Fibroblast of lung (primary cell): Measurements from ENCODE around the gene GIMAP8. TPM values are rescaled to one million over a fixed set of nuclear protein-coding genes. Genes with fewer than 3 reads are reported as not detected.

Experiments
- DNase-seq, 2 donors: peaks; one replicate each; pipeline versions ENCODE4 v3.0.0 to v3.0.0-alpha.2; 2010; ENCODE audit warnings: low read depth in 2 of 2
- H2AFZ ChIP-seq: 2 replicates; pipeline ENCODE4 v1.5.1; 2012; ENCODE audit warnings: low read length, control low read depth, inconsistent platforms
- H3K27ac ChIP-seq: 2 replicates; pipeline ENCODE4 v1.5.1; 2011; ENCODE audit warnings: low read length, control low read depth; ENCODE audit not compliant: insufficient read depth
- H3K27me3 ChIP-seq: 2 replicates; pipeline ENCODE4 v1.5.1; 2011; ENCODE audit warnings: mild to moderate bottlenecking, low read length; ENCODE audit not compliant: control insufficient read depth, insufficient read depth
- H3K36me3 ChIP-seq: 2 replicates; pipeline ENCODE4 v1.5.1; 2011; ENCODE audit warnings: low read length; ENCODE audit not compliant: control insufficient read depth, insufficient read depth
- H3K4me1 ChIP-seq: 2 replicates; pipeline ENCODE4 v1.5.1; 2011; ENCODE audit warnings: low read length; ENCODE audit not compliant: control insufficient read depth, insufficient read depth; ENCODE audit errors: extremely low read depth
- H3K4me2 ChIP-seq: 2 replicates; pipeline ENCODE4 v1.5.1; 2011; ENCODE audit warnings: low read length, control low read depth; ENCODE audit not compliant: insufficient read depth; ENCODE audit errors: extremely low read depth
- H3K4me3 ChIP-seq, 4 experiments: fragments of 200-600 bp in 1 of 4; sonication (generic) in 1 of 4; replicated peaks in 1 of 4; 2 replicates each; pipeline ENCODE4 v1.5.1; 2011 to 2016; ENCODE audit warnings: low read length in 4 of 4, low read depth in 3 of 4, mild to moderate bottlenecking in 3 of 4, control low read depth in 2 of 4, inconsistent platforms in 1 of 4, mixed read lengths in 1 of 4; ENCODE audit not compliant: insufficient read depth in 1 of 4; ENCODE audit errors: control extremely low read depth in 1 of 4
- H3K79me2 ChIP-seq: 2 replicates; pipeline ENCODE4 v1.5.1; 2012; ENCODE audit warnings: mild to moderate bottlenecking, low read length, inconsistent platforms; ENCODE audit not compliant: control insufficient read depth, insufficient read depth
- H3K9ac ChIP-seq: 2 replicates; pipeline ENCODE4 v1.5.1; 2011; ENCODE audit warnings: mild to moderate bottlenecking, low read length, control low read depth; ENCODE audit not compliant: insufficient read depth
- H3K9me3 ChIP-seq: 2 replicates; pipeline ENCODE4 v1.5.1; 2012; ENCODE audit warnings: low read depth, low read length; ENCODE audit not compliant: control insufficient read depth, insufficient read depth
- H4K20me1 ChIP-seq: 2 replicates; pipeline ENCODE4 v1.5.1; 2011; ENCODE audit warnings: low read length; ENCODE audit not compliant: control insufficient read depth, insufficient read depth; ENCODE audit errors: extremely low read depth
- EZH2 ChIP-seq: IDR thresholded peaks from 2 replicates; pipeline ENCODE4 v1.5.1; 2012; ENCODE audit warnings: low read length, control low read depth, mild to moderate bottlenecking; ENCODE audit errors: missing control alignments
- polyA plus RNA-seq, 2 donors: library from polyadenylated mRNA; depleted of rRNA in 1 of 2; stranded (reverse) in 1 of 2; unstranded in 1 of 2; fragments of >200 nt; gene quantifications; 2 replicates each; pipeline ENCODE4 v1.2.1, GENCODE V29; 2011 to 2012; ENCODE audit warnings: missing spikeins in 1 of 2
- total RNA-seq: library from RNA; depleted of rRNA; stranded (reverse); fragments of >200 nt; gene quantifications from 2 replicates; pipeline ENCODE4 v1.2.1, GENCODE V29; 2014
- TF ChIP-seq, protein P1 (sequence below), 2 donors: IDR thresholded peaks in 1 of 2; conservative IDR thresholded peaks in 1 of 2; 1 replicate in 1 of 2; 2 replicates in 1 of 2; pipeline ENCODE4 v1.5.1; 2011 to 2012; ENCODE audit warnings: low read length in 2 of 2, control low read depth in 1 of 2, inconsistent platforms in 1 of 2, low read depth in 1 of 2, mild to moderate bottlenecking in 1 of 2

The GIMAP8 gene
- total and polyA plus RNA-seq, 2 donors (not counting 1 experiment from before 2014, with no cell fraction given) = under 0.01 TPM; not detected in 1

DNA sequence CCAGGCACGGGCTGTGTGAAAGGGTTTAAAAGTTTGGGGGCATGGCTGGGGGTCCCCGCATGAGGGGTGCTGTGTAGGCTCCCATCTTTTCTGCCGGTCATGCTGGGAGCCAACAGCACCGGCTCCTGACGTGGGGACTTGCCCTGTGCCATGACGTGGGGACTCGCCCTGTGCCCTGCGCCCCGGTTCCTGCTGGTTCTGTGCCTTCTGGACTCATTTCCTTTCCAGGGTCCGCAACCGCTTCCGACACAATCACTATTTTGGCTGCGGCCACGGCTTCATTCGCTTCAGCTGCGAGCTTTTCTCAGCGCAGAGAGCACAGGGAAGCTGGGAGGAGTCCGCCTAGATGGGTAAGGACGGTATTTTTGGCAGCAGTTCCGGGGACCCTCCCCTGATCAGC lies 7.6 kb upstream of the GIMAP8 start:
- no peaks in the 10 kb centered on the region for H3K79me2 ChIP-seq
- no peaks in the 10 kb centered on the region for H3K9me3 ChIP-seq
- H3K4me1 ChIP-seq = no peaks in the 10 kb centered on the region
- no peaks in the 10 kb centered on the region for H3K36me3 ChIP-seq
- no peak overlapping the region for H3K27ac ChIP-seq
- TF ChIP-seq EZH2 = no peak
- TF ChIP-seq, protein P1, sequence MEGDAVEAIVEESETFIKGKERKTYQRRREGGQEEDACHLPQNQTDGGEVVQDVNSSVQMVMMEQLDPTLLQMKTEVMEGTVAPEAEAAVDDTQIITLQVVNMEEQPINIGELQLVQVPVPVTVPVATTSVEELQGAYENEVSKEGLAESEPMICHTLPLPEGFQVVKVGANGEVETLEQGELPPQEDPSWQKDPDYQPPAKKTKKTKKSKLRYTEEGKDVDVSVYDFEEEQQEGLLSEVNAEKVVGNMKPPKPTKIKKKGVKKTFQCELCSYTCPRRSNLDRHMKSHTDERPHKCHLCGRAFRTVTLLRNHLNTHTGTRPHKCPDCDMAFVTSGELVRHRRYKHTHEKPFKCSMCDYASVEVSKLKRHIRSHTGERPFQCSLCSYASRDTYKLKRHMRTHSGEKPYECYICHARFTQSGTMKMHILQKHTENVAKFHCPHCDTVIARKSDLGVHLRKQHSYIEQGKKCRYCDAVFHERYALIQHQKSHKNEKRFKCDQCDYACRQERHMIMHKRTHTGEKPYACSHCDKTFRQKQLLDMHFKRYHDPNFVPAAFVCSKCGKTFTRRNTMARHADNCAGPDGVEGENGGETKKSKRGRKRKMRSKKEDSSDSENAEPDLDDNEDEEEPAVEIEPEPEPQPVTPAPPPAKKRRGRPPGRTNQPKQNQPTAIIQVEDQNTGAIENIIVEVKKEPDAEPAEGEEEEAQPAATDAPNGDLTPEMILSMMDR (conservative IDR thresholded peaks at IDR 0.05 in 1 of 2, IDR thresholded peaks at IDR 0.05 in 1 of 2; ENCODE audit: low read depth in 1 of 2, low read length in 2 of 2) = no peak
- no peaks in the 10 kb centered on the region for H3K27me3 ChIP-seq
- no peak overlapping the region for H3K9ac ChIP-seq
- H3K4me3 ChIP-seq = no peak overlapping the region
- no peak for DNase-seq
- no peak overlapping the region for H3K4me2 ChIP-seq
- H2AFZ ChIP-seq = no peak overlapping the region
- H4K20me1 ChIP-seq = no peaks in the 10 kb centered on the region

DNA sequence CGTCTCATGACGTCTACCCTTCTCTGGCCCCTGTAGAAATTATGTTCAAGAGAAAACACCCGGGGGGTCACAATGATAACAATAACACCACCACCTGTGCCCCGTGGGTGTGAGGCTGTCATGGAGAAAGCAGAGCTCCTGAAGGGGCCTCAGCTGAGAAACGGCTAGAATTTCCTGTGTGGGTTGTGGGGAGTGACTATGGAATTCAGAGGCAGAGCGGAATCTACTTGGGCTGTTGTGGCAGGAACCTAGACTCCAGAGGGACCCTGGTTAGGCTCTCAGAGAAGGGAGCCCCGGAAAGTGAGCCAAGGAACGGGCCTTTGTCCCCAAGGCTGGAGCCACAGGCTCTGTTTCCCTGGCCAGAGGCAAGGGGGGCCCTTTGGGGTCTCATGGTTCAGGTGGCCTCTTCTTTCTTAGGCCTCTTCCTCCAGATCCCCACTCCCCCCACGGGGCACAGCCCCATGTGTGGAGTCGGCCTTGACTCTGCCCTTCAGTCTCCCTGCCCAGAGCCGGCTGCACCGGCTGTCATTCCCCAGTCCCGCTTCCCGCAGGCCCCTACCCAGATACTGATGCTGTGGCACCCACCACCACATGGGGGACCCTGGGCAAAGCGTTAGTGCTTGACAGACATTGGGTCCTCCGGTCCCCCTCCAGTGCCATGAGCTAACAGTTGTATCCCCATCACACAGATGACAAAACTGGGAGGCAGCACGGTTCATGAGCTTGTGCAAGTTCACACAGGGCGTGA lies 6.5 kb upstream of the GIMAP8 start:
- no peaks in the 10 kb centered on the region for H3K27me3 ChIP-seq
- peak in 1 of 2 donors; percentile 23 for DNase-seq
- no peak overlapping the region for H2AFZ ChIP-seq
- H3K36me3 ChIP-seq = no peaks in the 10 kb centered on the region
- TF ChIP-seq EZH2 = no peak
- TF ChIP-seq, protein P1 (conservative IDR thresholded peaks at IDR 0.05 in 1 of 2, IDR thresholded peaks at IDR 0.05 in 1 of 2; ENCODE audit: low read depth in 1 of 2, low read length in 2 of 2) = no peak
- H3K27ac ChIP-seq = no peak overlapping the region
- no peaks in the 10 kb centered on the region for H3K4me1 ChIP-seq
- no peak overlapping the region for H3K4me3 ChIP-seq
- H3K79me2 ChIP-seq = no peaks in the 10 kb centered on the region
- no peak overlapping the region for H3K4me2 ChIP-seq
- H3K9ac ChIP-seq = no peak overlapping the region
- H3K9me3 ChIP-seq = no peaks in the 10 kb centered on the region
- no peaks in the 10 kb centered on the region for H4K20me1 ChIP-seq

DNA sequence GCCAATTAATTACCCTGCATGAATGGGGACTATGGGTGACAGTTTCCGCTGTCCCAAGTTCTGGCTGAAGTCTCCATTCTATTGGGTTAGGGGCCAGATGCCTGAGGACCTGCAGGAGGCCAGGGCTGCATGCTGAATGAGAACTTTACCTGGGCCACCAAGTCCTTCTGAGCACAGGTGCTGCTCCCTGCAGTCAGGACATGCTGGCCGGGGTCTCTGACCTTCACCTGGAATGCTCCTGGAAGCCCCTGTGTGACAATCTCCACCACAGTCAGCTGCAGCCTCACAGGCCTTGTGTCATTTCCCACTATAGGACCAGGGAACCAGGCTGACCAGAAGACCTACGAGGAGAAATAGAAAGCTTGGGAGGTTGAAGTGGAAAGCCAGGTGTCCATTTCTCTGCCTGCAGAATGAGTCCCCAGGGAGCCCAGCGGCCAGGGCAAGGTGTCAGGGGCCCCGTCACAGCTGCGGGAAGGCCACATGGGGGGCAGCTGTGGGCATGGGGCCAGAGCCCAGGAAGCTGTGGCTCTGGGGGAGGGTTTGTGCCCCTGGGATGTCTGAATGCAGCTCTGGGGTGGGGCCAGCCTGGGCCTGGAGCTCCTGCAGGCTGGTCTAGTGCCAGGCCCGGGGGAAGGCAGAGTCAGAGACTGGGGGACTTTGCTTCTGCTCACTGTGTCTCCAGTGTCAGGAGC lies 5.6 kb upstream of the GIMAP8 start:
- DNase-seq = no peak
- Histone ChIP-seq H3K4me1 (no peaks in the 10 kb centered on the region), H3K27me3 (no peaks in the 10 kb centered on the region), H3K36me3 (no peaks in the 10 kb centered on the region), H3K9ac (no peak overlapping the region), H3K4me2 (no peak overlapping the region), H2AFZ (no peak overlapping the region), H3K27ac (no peak overlapping the region), H4K20me1 (no peaks in the 10 kb centered on the region), H3K79me2 (no peaks in the 10 kb centered on the region), H3K9me3 (no peaks in the 10 kb centered on the region), H3K4me3 (no peak overlapping the region)
- TF ChIP-seq, protein P1 (conservative IDR thresholded peaks at IDR 0.05 in 1 of 2, IDR thresholded peaks at IDR 0.05 in 1 of 2; ENCODE audit: low read depth in 1 of 2, low read length in 2 of 2) = no peak
- no peak for TF ChIP-seq EZH2
